Fibroblast of mammary gland (primary cell): ENCODE measurements around the gene DNAH9.

Experiments
- DNase-seq: peaks from one replicate; pipeline ENCODE4 v3.0.0-alpha.2; 2010; ENCODE audit warnings: low read depth
- H3K4me3 ChIP-seq: 2 replicates; pipeline ENCODE4 v1.5.1; 2011; ENCODE audit warnings: low read depth, mild to moderate bottlenecking, low read length, moderate library complexity; ENCODE audit not compliant: control insufficient read depth
- CTCF ChIP-seq: conservative IDR thresholded peaks from 2 replicates; pipeline ENCODE4 v1.5.1; 2011; ENCODE audit warnings: low read depth, low read length, inconsistent platforms; ENCODE audit not compliant: control insufficient read depth, insufficient read depth

Gene DNAH9

GRCh38 chr17:11909348-11909747, 311.1 kb downstream of the DNAH9 start:
- DNase-seq = no peak
- no peak overlapping the region for H3K4me3 ChIP-seq
- no peak for TF ChIP-seq CTCF

GRCh38 chr17:11916091-11916490, 317.8 kb downstream of the DNAH9 start:
- H3K4me3 ChIP-seq = no peak overlapping the region
- DNase-seq = no peak
- TF ChIP-seq CTCF = no peak

- H3K4me3 ChIP-seq = no peak overlapping the region
- DNase-seq = no peak
Observed at GRCh38 chr17:11917415-11917814, 319.1 kb downstream of the DNAH9 start.

GRCh38 chr17:11921296-11921695, 323.0 kb downstream of the DNAH9 start:
- no peak overlapping the region for H3K4me3 ChIP-seq
- no peak for DNase-seq
- no peak for TF ChIP-seq CTCF

More at GRCh38 chr17:11917415-11917814, 319.1 kb downstream of the DNAH9 start:
- no peak for TF ChIP-seq CTCF

GRCh38 chr17:11922638-11923037, 324.4 kb downstream of the DNAH9 start:
- TF ChIP-seq CTCF = no peak
- H3K4me3 ChIP-seq = no peak overlapping the region
- no peak for DNase-seq

GRCh38 chr17:11924076-11924475, 325.8 kb downstream of the DNAH9 start:
- TF ChIP-seq CTCF = no peak
- DNase-seq = no peak
- no peak overlapping the region for H3K4me3 ChIP-seq
